ENCODE measurements around the gene MSRB1. TPM values are rescaled to one million over a fixed set of nuclear protein-coding genes. Genes with fewer than 3 reads are reported as not detected.

Gene MSRB1
- total and polyA plus RNA-seq, 2 of the 13 experiments (the other 11 are each of a cell fraction or from before 2014, with no cell fraction given), result 32.1 to 75.4 TPM

DNA sequence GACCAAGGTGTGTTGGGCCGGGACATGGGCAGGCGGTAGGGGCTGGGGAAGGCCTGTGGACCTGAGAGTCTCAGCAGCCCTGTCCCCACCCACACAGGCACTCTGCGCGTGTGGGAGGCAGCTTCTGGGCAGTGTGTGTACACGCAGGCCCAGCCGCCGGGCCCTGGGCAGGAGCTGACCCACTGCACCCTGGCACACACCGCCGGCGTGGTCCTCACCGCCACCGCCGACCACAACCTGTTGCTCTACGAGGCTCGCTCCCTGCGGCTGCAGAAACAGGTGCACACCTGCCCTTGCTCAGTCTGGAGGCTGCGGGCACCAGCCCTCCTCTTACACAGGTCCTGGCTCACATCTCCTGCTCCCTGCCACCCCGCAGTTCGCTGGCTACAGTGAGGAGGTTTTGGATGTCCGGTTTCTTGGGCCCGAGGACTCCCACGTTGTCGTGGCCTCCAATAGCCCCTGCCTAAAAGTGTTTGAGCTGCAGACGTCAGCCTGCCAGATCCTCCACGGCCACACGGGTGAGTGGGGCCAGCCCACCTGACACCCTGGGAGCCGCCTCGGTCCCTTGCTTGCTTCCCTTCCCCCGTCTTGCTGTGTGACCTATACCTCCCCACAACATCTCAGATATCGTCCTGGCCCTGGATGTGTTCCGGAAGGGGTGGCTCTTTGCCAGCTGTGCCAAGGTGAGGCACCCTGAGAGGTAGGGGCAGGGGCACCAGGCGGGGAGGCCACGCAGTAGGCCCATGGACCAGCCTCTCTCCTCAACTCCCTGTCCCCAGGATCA, 32.6 kb upstream of the MSRB1 start:
- no peak for FAIRE-seq
- H3K27ac ChIP-seq (ENCODE audit: extremely low read length, insufficient read depth, low read length), result no peak overlapping the region
- no peak for ATAC-seq
- no peaks in the 10 kb centered on the region for H4K20me1 ChIP-seq (ENCODE audit: insufficient read depth, low read length)
- DNase-seq (ENCODE audit: low spot score), result no peak
- H3K4me1 ChIP-seq (ENCODE audit: insufficient read depth, low read length), result peaks cover 17% of the 10 kb centered on the region
- H3K9me3 ChIP-seq (ENCODE audit: low read length), result no peaks in the 10 kb centered on the region
- 97% methylated on average over 28 of the region's 33 CpGs for WGBS (ENCODE audit: low lambda C conversion rate)
- intact Hi-C loops (cut with micrococcal nuclease; ENCODE audit: unreplicated experiment) (no loop called here), in situ Hi-C loops (cut with HindIII; ENCODE audit: extremely low pct_ligation_motif_present, low pct_unique_long_range_greater_than_20kb) (no loop called here)
- H3K4me2 ChIP-seq (ENCODE audit: low read depth, low read length), result no peak overlapping the region
- BruUV-seq (replicated peaks), result no TSS peak
- no peak overlapping the region for H3K9ac ChIP-seq (ENCODE audit: insufficient read depth, low read depth, low read length)
- TF ChIP-seq ZNF577 (CRISPR knock-in tag; IDR thresholded peaks at IDR 0.05; ENCODE audit: borderline replicate concordance, low read depth), result no peak
- 0 out of 2 replicates have a peak, but pooled peaks have one; percentile 6 for TF ChIP-seq RBFOX2 (IDR thresholded peaks at IDR 0.05; ENCODE audit: low read depth, low read length)
- H3K79me2 ChIP-seq (ENCODE audit: insufficient read depth, low read length), result peaks cover 14% of the 10 kb centered on the region
- peaks cover 21 to 34% of the 10 kb centered on the region in 2 experiments; a peak in 3 of 5 replicates for H3K36me3 ChIP-seq (replicated peaks in 1 of 2; ENCODE audit: control insufficient read depth in 1 of 2, insufficient read depth in 2 of 2, low read length in 2 of 2)
- no peaks in the 10 kb centered on the region for H3K27me3 ChIP-seq (ENCODE audit: control insufficient read depth in 1 of 2, insufficient read depth in 2 of 2, low read length in 2 of 2)
- ChIA-PET CTCF (ENCODE audit: low intra/inter-chr PET ratio, low total read pairs) (no interaction called here), POLR2A (interaction anchor here (0.8 kb wide), 1 partner anchor 11 kb away, joined by 5 read pairs; the partner anchor contains the start of gene RPS2)
- no peak overlapping the region for H2AFZ ChIP-seq (ENCODE audit: low read length)
- no peak overlapping the region for H3K4me3 ChIP-seq (replicated peaks in 1 of 3; ENCODE audit: insufficient read depth in 1 of 3, low read depth in 2 of 3, low read length in 3 of 3)

DNA sequence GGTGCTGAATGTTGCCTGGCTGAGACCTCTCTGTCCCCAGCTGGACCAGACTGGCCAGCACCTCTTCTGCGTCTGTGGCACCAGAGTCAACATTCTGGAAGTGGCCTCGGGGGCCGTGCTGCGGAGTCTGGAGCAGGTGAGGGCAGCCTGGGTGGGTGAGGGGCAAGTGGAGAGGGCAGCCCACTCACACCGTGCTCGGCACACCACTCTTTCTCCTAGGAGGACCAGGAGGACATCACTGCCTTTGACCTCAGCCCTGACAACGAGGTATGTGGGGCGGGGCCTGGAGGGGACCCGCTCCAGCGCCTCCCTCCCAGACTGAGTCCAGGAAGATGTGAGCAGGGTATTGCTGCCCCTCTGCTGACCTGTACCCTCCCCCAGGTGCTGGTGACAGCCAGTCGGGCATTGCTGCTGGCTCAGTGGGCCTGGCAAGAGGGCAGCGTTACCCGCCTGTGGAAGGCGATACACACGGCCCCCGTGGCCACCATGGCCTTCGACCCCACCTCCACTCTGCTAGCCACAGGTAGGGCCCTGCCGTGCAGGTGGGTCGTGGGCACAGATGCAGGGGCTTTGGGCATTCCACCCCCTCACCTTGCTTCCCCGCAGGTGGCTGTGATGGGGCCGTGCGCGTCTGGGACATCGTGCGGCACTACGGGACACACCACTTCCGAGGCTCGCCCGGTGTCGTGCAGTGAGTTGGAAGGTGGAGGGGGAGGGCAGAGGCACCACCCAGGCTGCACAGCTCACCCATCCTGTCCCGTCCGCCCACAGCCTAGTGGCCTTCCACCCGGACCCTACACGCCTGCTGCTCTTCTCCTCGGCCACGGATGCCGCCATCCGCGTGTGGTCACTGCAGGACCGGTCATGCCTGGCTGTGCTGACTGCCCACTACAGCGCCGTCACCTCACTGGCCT, 31.4 kb upstream of the MSRB1 start:
- Histone ChIP-seq H4K20me1 (ENCODE audit: insufficient read depth, low read length) (no peaks in the 10 kb centered on the region), H3K79me2 (ENCODE audit: insufficient read depth, low read length) (peaks cover 14% of the 10 kb centered on the region), H3K9ac (ENCODE audit: insufficient read depth, low read depth, low read length) (no peak overlapping the region), H3K27me3 (ENCODE audit: control insufficient read depth in 1 of 2, insufficient read depth in 2 of 2, low read length in 2 of 2) (no peaks in the 10 kb centered on the region), H3K4me3 (replicated peaks in 1 of 3; ENCODE audit: insufficient read depth in 1 of 3, low read depth in 2 of 3, low read length in 3 of 3) (no peak overlapping the region; a peak in 1 of 6 replicates), H3K4me2 (ENCODE audit: low read depth, low read length) (no peak overlapping the region), H3K4me1 (ENCODE audit: insufficient read depth, low read length) (peaks cover 21% of the 10 kb centered on the region), H2AFZ (ENCODE audit: low read length) (no peak overlapping the region), H3K36me3 (replicated peaks in 1 of 2; ENCODE audit: control insufficient read depth in 1 of 2, insufficient read depth in 2 of 2, low read length in 2 of 2) (peaks cover 21 to 34% of the 10 kb centered on the region in 2 experiments; a peak in 3 of 5 replicates), H3K9me3 (ENCODE audit: low read length) (no peaks in the 10 kb centered on the region), H3K27ac (ENCODE audit: extremely low read length, insufficient read depth, low read length) (no peak overlapping the region)
- TF ChIP-seq RBFOX2 (IDR thresholded peaks at IDR 0.05; ENCODE audit: low read depth, low read length) (peak; percentile 29; the same call in 1 of the 2 replicates), ZNF20 (CRISPR knock-in tag; IDR thresholded peaks at IDR 0.05) (no peak), POLR2A (IDR thresholded peaks at IDR 0.05; ENCODE audit: insufficient read depth in 1 of 2, low read depth in 2 of 2, low read length in 2 of 2) (no peak), ZNF274 (CRISPR knock-in tag; IDR thresholded peaks at IDR 0.05) (no peak), ZNF746 (CRISPR knock-in tag; IDR thresholded peaks at IDR 0.05) (no peak), MAFG (CRISPR knock-in tag; IDR thresholded peaks at IDR 0.05) (no peak)
- in situ Hi-C loops (cut with HindIII; ENCODE audit: extremely low pct_ligation_motif_present, low pct_unique_long_range_greater_than_20kb), result no loop called here
- FAIRE-seq, result no peak
- ATAC-seq, result no peak
- POLR2A ChIA-PET, result interaction anchor here (0.8 kb wide), 1 partner anchor 10 kb away, joined by 5 read pairs; the partner anchor contains the start of gene RPS2
- DNase-seq (ENCODE audit: low spot score), result no peak
- no TSS peak for BruUV-seq (replicated peaks)
- CTCF ChIA-PET (ENCODE audit: low intra/inter-chr PET ratio, low total read pairs), result no interaction called here
- intact Hi-C loops (cut with micrococcal nuclease; ENCODE audit: unreplicated experiment), result no loop called here
- 98% methylated on average over 28 of the region's 42 CpGs for WGBS (ENCODE audit: low lambda C conversion rate)

All from HepG2 (cell line).